GM19397 (cell line): ENCODE measurements around the gene ZNF561.
"Not testable (repeated sequence)": the region's sequence is repeated elsewhere in the genome, so short reads cannot be mapped to it uniquely, and the experiment has no call there.

Source experiments
- ATAC-seq: cut with Tn5 transposase; IDR thresholded peaks from one replicate; pipeline ENCODE4 v1.9.1; 2021; ENCODE audit warnings: mild to moderate bottlenecking, moderate library complexity; ENCODE audit not compliant: unreplicated experiment

Gene ZNF561

GRCh38 chr19:9621156-9622037, at the start of gene ZNF561:
Gene ZNF561 (minus strand): TSS chr19:9621232. CDS start chr19:9619456, 1,776 bp downstream.
- ATAC-seq: peak; percentile 84

- no peak for ATAC-seq
Observed at GRCh38 chr19:9668544-9668943, 47.5 kb upstream of the ZNF561 start.

- no peak for ATAC-seq
Observed at GRCh38 chr19:9667898-9668297, 46.9 kb upstream of the ZNF561 start.

GRCh38 chr19:9658769-9659168, 37.7 kb upstream of the ZNF561 start:
- ATAC-seq: no peak

- ATAC-seq: not testable (repeated sequence)
Observed at GRCh38 chr19:9653066-9653555, 32.1 kb upstream of the ZNF561 start.

- ATAC-seq: not testable (repeated sequence)
Observed at GRCh38 chr19:9651464-9651863, 30.4 kb upstream of the ZNF561 start.

GRCh38 chr19:9650345-9650744, 29.3 kb upstream of the ZNF561 start:
- no peak for ATAC-seq

- ATAC-seq: no peak
Observed at GRCh38 chr19:9645472-9645871, 24.4 kb upstream of the ZNF561 start.

- no peak for ATAC-seq
Observed at GRCh38 chr19:9644472-9644871, 23.4 kb upstream of the ZNF561 start.

GRCh38 chr19:9641810-9642209, 20.8 kb upstream of the ZNF561 start:
- no peak for ATAC-seq

GRCh38 chr19:9640956-9641355, 19.9 kb upstream of the ZNF561 start:
- ATAC-seq: no peak

- ATAC-seq: no peak
Observed at GRCh38 chr19:9636018-9636417, 15.0 kb upstream of the ZNF561 start.

- ATAC-seq: no peak
Observed at GRCh38 chr19:9627856-9628255, 6.8 kb upstream of the ZNF561 start.

- ATAC-seq: no peak
Observed at GRCh38 chr19:9622531-9622930, 1.5 kb upstream of the ZNF561 start.

GRCh38 chr19:9620842-9621155, 233 bp downstream of the ZNF561 start:
- ATAC-seq: no peak

GRCh38 chr19:9615844-9616243, 5.2 kb downstream of the ZNF561 start:
- no peak for ATAC-seq

- no peak for ATAC-seq
Observed at GRCh38 chr19:9610484-9611113, 10.4 kb downstream of the ZNF561 start.

- ATAC-seq: no peak
Observed at GRCh38 chr19:9608912-9609311, 12.1 kb downstream of the ZNF561 start.

GRCh38 chr19:9597027-9597426, 24.0 kb downstream of the ZNF561 start:
- no peak for ATAC-seq

- ATAC-seq: no peak
Observed at GRCh38 chr19:9586764-9587163, 34.3 kb downstream of the ZNF561 start.

- peak; percentile 88 for ATAC-seq
Observed at GRCh38 chr19:9584073-9584833, 36.8 kb downstream of the ZNF561 start, which contains the start of gene ZNF121. Gene ZNF121 (minus strand): TSS chr19:9584504. CDS start chr19:9568097, 16,407 bp downstream.
